CD4-positive, alpha-beta T cell treated with Interleukin-4 for 4 hours (primary cell): ENCODE results near the gene SMYD3.
A peak's percentile ranks its signal among the peaks of the same experiment; 100 is the strongest.

Experiments
- DNase-seq: peaks from one replicate; pipeline ENCODE4 v3.0.0-alpha.2; 2020

The SMYD3 gene

GRCh38 chr1:245932302-245932972, 574.6 kb downstream of the SMYD3 start:
- no peak for DNase-seq

- no peak for DNase-seq
These were observed 575.6 kb downstream of the SMYD3 start for GRCh38 chr1:245931450-245931849.

- no peak for DNase-seq
These were observed 577.9 kb downstream of the SMYD3 start for GRCh38 chr1:245929224-245929623.

GRCh38 chr1:245926888-245927287, 580.2 kb downstream of the SMYD3 start:
- no peak for DNase-seq

GRCh38 chr1:245923215-245923614, 583.9 kb downstream of the SMYD3 start:
- no peak for DNase-seq

GRCh38 chr1:245921417-245921816, 585.7 kb downstream of the SMYD3 start:
- DNase-seq = no peak

- no peak for DNase-seq
These were observed 589.7 kb downstream of the SMYD3 start for GRCh38 chr1:245917403-245917802.

- DNase-seq = no peak
These were observed 591.2 kb downstream of the SMYD3 start for GRCh38 chr1:245915841-245916240.

GRCh38 chr1:245915406-245915805, 591.7 kb downstream of the SMYD3 start:
- DNase-seq = no peak

GRCh38 chr1:245908543-245908942, 598.5 kb downstream of the SMYD3 start:
- no peak for DNase-seq

GRCh38 chr1:245906207-245906606, 600.9 kb downstream of the SMYD3 start:
- DNase-seq = no peak

GRCh38 chr1:245903851-245904250, 603.2 kb downstream of the SMYD3 start:
- no peak for DNase-seq

GRCh38 chr1:245901565-245901964, 605.5 kb downstream of the SMYD3 start:
- DNase-seq = no peak

GRCh38 chr1:245901037-245901436, 606.0 kb downstream of the SMYD3 start:
- no peak for DNase-seq

GRCh38 chr1:245898581-245898980, 608.5 kb downstream of the SMYD3 start:
- no peak for DNase-seq

- no peak for DNase-seq
These were observed 610.8 kb downstream of the SMYD3 start for GRCh38 chr1:245896258-245896657.

GRCh38 chr1:245895455-245895959, 611.6 kb downstream of the SMYD3 start:
- DNase-seq = no peak

- DNase-seq = no peak
These were observed 612.2 kb downstream of the SMYD3 start for GRCh38 chr1:245894843-245895242.

GRCh38 chr1:245893025-245893424, 614.1 kb downstream of the SMYD3 start:
- no peak for DNase-seq

- peak; percentile 38 for DNase-seq
These were observed 618.3 kb downstream of the SMYD3 start for GRCh38 chr1:245888809-245889208.

- DNase-seq = no peak
These were observed 619.2 kb downstream of the SMYD3 start for GRCh38 chr1:245887829-245888228.

- DNase-seq = no peak
These were observed 625.2 kb downstream of the SMYD3 start for GRCh38 chr1:245881767-245882391.

GRCh38 chr1:245880754-245881403, 626.2 kb downstream of the SMYD3 start:
- no peak for DNase-seq

- DNase-seq = no peak
These were observed 628.0 kb downstream of the SMYD3 start for GRCh38 chr1:245879091-245879490.
